K562 (cell line): ENCODE data around the gene PYDC2. TPM values are rescaled to one million over a fixed set of nuclear protein-coding genes. Genes with fewer than 3 reads are reported as not detected.

Experiments used
- ATAC-seq: fragments of 200-7000 bp; cut with Tn5 transposase; 3 replicates; pipeline ENCODE4 v1.9.1; 2020; ENCODE audit warnings: moderate library complexity
- BruUV-seq: library from RNA; stranded (reverse); fragments of 400-500 nt; replicated peaks from 2 replicates; lab custom pipeline; 2021; lab: Mats Ljungman, UMichigan
- CTCF ChIA-PET: fragments of 300-600 bp; formaldehyde crosslinking; extraction: SDS; loops from one replicate; lab custom pipeline; 2021; ENCODE audit warnings: low intra/inter-chr PET ratio; lab: Yijun Ruan, JAX
- POLR2A ChIA-PET: fragments of 300-600, 350-650 bp; sonication (Branson Sonifier 250); formaldehyde crosslinking; extraction: SDS; loops from one replicate; lab custom pipeline; 2021; ENCODE audit warnings: antibody characterized with exemption, inconsistent platforms; lab: Yijun Ruan, JAX
- DNase-seq, 4 experiments: peaks; one replicate each; pipeline versions ENCODE4 v3.0.0 to v3.0.0-alpha.2; 2011 to 2018; ENCODE audit warnings: low spot score in 3 of 4, mixed read lengths in 3 of 4; ENCODE audit errors: extremely low read depth in 1 of 4
- FAIRE-seq: peaks from 2 replicates; lab custom pipeline; 2011; peaks lifted over from hg19 to GRCh38; lab: Jason Lieb, UNC
- H2AFZ ChIP-seq: 2 replicates; pipeline ENCODE4 v1.6.0; 2011; ENCODE audit warnings: low read depth, low read length, control low read depth, inconsistent platforms
- H3K27ac ChIP-seq: fragments of 200-600 bp; 3 replicates; pipeline ENCODE4 v1.8.0; 2011; ENCODE audit warnings: low read depth, mild to moderate bottlenecking, control low read depth, inconsistent platforms, low read length, moderate library complexity, mixed read lengths; ENCODE audit errors: extremely low read depth
- H3K27me3 ChIP-seq, 2 experiments: fragments of 300-600 bp in 1 of 2; 2 replicates in 1 of 2; 3 replicates in 1 of 2; pipeline versions ENCODE4 v1.6.0 to v1.8.0; 2011; ENCODE audit warnings: inconsistent platforms in 2 of 2, low read length in 2 of 2, mild to moderate bottlenecking in 1 of 2, mixed read lengths in 1 of 2, moderate library complexity in 1 of 2; ENCODE audit not compliant: control insufficient read depth in 2 of 2, insufficient read depth in 2 of 2
- H3K36me3 ChIP-seq: fragments of 300-600 bp; 3 replicates; pipeline ENCODE4 v1.8.0; 2011; ENCODE audit warnings: mild to moderate bottlenecking, low read length, inconsistent platforms; ENCODE audit not compliant: control insufficient read depth, insufficient read depth
- H3K4me1 ChIP-seq, 2 experiments: fragments of 200-600 bp in 1 of 2; replicated peaks in 1 of 2; 2 replicates in 1 of 2; 3 replicates in 1 of 2; pipeline versions ENCODE4 v1.5.1 to v1.8.0; 2011; ENCODE audit warnings: inconsistent platforms in 2 of 2, low read length in 2 of 2, mild to moderate bottlenecking in 1 of 2, mixed read lengths in 1 of 2, moderate library complexity in 1 of 2; ENCODE audit not compliant: control insufficient read depth in 2 of 2, insufficient read depth in 2 of 2
- H3K4me2 ChIP-seq: 2 replicates; pipeline ENCODE4 v1.6.1; 2011; ENCODE audit warnings: low read length, control low read depth, inconsistent platforms, mixed read lengths; ENCODE audit not compliant: insufficient read depth
- H3K4me3 ChIP-seq: fragments of 200-600 bp; sonication (generic), shearing (Covaris generic); 2 replicates; pipeline ENCODE4 v1.5.1; 2016; ENCODE audit warnings: control low read depth, inconsistent platforms
- H3K79me2 ChIP-seq: fragments of 200-600 bp; 3 replicates; pipeline ENCODE4 v1.8.0; 2011; ENCODE audit warnings: low read length, inconsistent platforms; ENCODE audit not compliant: control insufficient read depth, insufficient read depth
- H3K9ac ChIP-seq, 2 experiments: 2 replicates each; pipeline versions ENCODE4 v1.6.0 to v1.6.1; 2011; ENCODE audit warnings: low read depth in 2 of 2, low read length in 2 of 2, control low read depth in 1 of 2, inconsistent platforms in 1 of 2, mild to moderate bottlenecking in 1 of 2, mixed read lengths in 1 of 2; ENCODE audit not compliant: insufficient read depth in 1 of 2
- H3K9me1 ChIP-seq: one replicate; pipeline ENCODE4 v1.6.0; 2011; ENCODE audit warnings: inconsistent platforms, mild to moderate bottlenecking, low read length, moderate library complexity; ENCODE audit not compliant: control insufficient read depth, insufficient read depth
- H3K9me3 ChIP-seq: replicated peaks from 2 replicates; pipeline ENCODE4 v1.5.1; 2011; ENCODE audit warnings: low read depth, low read length, inconsistent platforms; ENCODE audit not compliant: control insufficient read depth, insufficient read depth
- H4K20me1 ChIP-seq: replicated peaks from 2 replicates; pipeline ENCODE4 v1.6.1; 2011; ENCODE audit warnings: low read length, inconsistent platforms, mixed read lengths; ENCODE audit not compliant: control insufficient read depth, insufficient read depth
- ATF3 ChIP-seq, 2 experiments: fragments of 450-650 bp in 1 of 2; sonication (generic) in 1 of 2; formaldehyde crosslinking in 1 of 2; IDR thresholded peaks in 1 of 2; conservative IDR thresholded peaks in 1 of 2; 2 replicates each; pipeline versions ENCODE4 v1.6.1 to v1.8.1; 2016 to 2023; ENCODE audit warnings: mild to moderate bottlenecking in 2 of 2, moderate library complexity in 2 of 2, inconsistent platforms in 1 of 2, missing genetic modification reagents in 1 of 2
- FOS ChIP-seq: IDR thresholded peaks from 3 replicates; pipeline ENCODE4 v1.6.1; 2011; ENCODE audit not compliant: insufficient read length; ENCODE audit errors: extremely low read depth
- FOSL1 ChIP-seq: fragments of 200-800 bp; sonication (Bioruptor generic); conservative IDR thresholded peaks from 2 replicates; pipeline ENCODE4 v1.6.1; 2016; ENCODE audit warnings: missing genetic modification characterization, missing compliant biosample characterization
- HDAC1 ChIP-seq, 2 experiments: fragments of 450-650 bp; IDR thresholded peaks; 2 replicates each; pipeline ENCODE4 v1.6.1; 2016 to 2017; ENCODE audit warnings: inconsistent platforms in 1 of 2, mild to moderate bottlenecking in 1 of 2, moderate library complexity in 1 of 2
- JUN ChIP-seq, 2 experiments: sonication (generic) in 1 of 2; formaldehyde crosslinking in 1 of 2; IDR thresholded peaks; 2 replicates each; pipeline versions ENCODE4 v1.6.1 to v1.8.0; 2012 to 2022; ENCODE audit warnings: borderline replicate concordance in 2 of 2, mild to moderate bottlenecking in 2 of 2, improper control_type of control experiment in 1 of 2, low read depth in 1 of 2, low read length in 1 of 2, missing genetic modification reagents in 1 of 2
- NFATC3 ChIP-seq: fragments of 450-650 bp; IDR thresholded peaks from 2 replicates; pipeline ENCODE4 v1.6.1; 2017; ENCODE audit warnings: mild to moderate bottlenecking
- NFE2 ChIP-seq: IDR thresholded peaks from 2 replicates; pipeline ENCODE4 v1.6.1; 2014; ENCODE audit warnings: antibody characterized with exemption, low read depth
- PBX2 ChIP-seq, 2 experiments: IDR thresholded peaks in 1 of 2; conservative IDR thresholded peaks in 1 of 2; 2 replicates each; pipeline ENCODE4 v1.6.1; 2016; ENCODE audit warnings: low read depth in 2 of 2, mild to moderate bottlenecking in 1 of 2, missing compliant biosample characterization in 1 of 2, missing genetic modification characterization in 1 of 2, moderate library complexity in 1 of 2
- SMARCA4 ChIP-seq: fragments of 450-650 bp; IDR thresholded peaks from 2 replicates; pipeline ENCODE4 v1.6.1; 2016
- SMARCE1 ChIP-seq: fragments of 450-650 bp; IDR thresholded peaks from 2 replicates; pipeline ENCODE4 v1.7.1; 2016; ENCODE audit warnings: mild to moderate bottlenecking
- UBTF ChIP-seq, 2 experiments: IDR thresholded peaks; 2 replicates each; pipeline ENCODE4 v1.6.1; 2012; ENCODE audit warnings: improper control_type of control experiment in 2 of 2, low read depth in 2 of 2, low read length in 2 of 2, borderline replicate concordance in 1 of 2
- ZBTB34 ChIP-seq: fragments of 250-450 bp; sonication (Bioruptor Pico); IDR thresholded peaks from 2 replicates; pipeline ENCODE4 v1.8.0; 2021; ENCODE audit warnings: mild to moderate bottlenecking, moderate library complexity
- WGBS: fragments of 100-300 bp; shearing (Covaris generic); methylation state at CpG from one replicate; pipeline ENCODE4 v1.1.6; 2016; ENCODE audit warnings: low coverage, mixed read lengths; ENCODE audit not compliant: insufficient coverage; ENCODE audit errors: missing lambda C conversion rate; 5-methylcytosine and 5-hydroxymethylcytosine counted together
- in situ Hi-C: fragments of 300-500 bp; cut with MboI; formaldehyde crosslinking; loops from 4 replicates; pipeline ENCODE4 v1.15.0; 2018; ENCODE audit warnings: inconsistent platforms, mixed read lengths
- intact Hi-C: fragments of 100-400 bp; cut with micrococcal nuclease; formaldehyde crosslinking; loops from 2 replicates; pipeline ENCODE4 v1.14.2; 2022
- polyA plus RNA-seq, 8 experiments: library from polyadenylated mRNA; depleted of rRNA in 4 of 8; stranded (reverse) in 5 of 8; unstranded in 3 of 8; fragments of >200 nt; fragmentation: Nextera tagmentation in 2 of 8; fragmentation: Illumina TruSeq in 1 of 8; extraction: Ambion mirVana in 2 of 8; extraction: Trizol in 1 of 8; gene quantifications; 2 replicates each; pipeline versions ENCODE4 v1.2.1 to v1.2.3, GENCODE V29; 2011 to 2014; ENCODE audit warnings: inconsistent platforms in 1 of 8, missing spikeins in 1 of 8
- total RNA-seq, 7 experiments: library from RNA; depleted of rRNA in 6 of 7; stranded (reverse); fragments of >200 nt in 6 of 7; fragmentation: Illumina TruSeq in 2 of 7; extraction: Trizol in 2 of 7; gene quantifications; 2 replicates each; pipeline versions ENCODE4 v1.2.1 to v1.2.3, GENCODE V29; 2011 to 2021; ENCODE audit warnings: low replicate concordance in 1 of 7

Gene PYDC2
- total and polyA plus RNA-seq, 9 of the 15 experiments (the other 6 are each of a cell fraction or from before 2014, with no cell fraction given) = 4.0 to 7.6 (median 5.1) TPM; not detected in 5

- H3K27me3 ChIP-seq = no peaks in the 10 kb centered on the region
- no peaks in the 10 kb centered on the region for H3K9me1 ChIP-seq
- peaks cover 15% of the 10 kb centered on the region; the same call in 2 of the 3 replicates for H3K36me3 ChIP-seq
- no peak overlapping the region for H3K4me3 ChIP-seq
- H4K20me1 ChIP-seq = no peaks in the 10 kb centered on the region
- H3K9ac ChIP-seq = no peak overlapping the region
- intact Hi-C loops = no loop called here
- in situ Hi-C loops = no loop called here
- no peak overlapping the region for H2AFZ ChIP-seq
- DNase-seq (no peak), FAIRE-seq (no peak), ATAC-seq (0 out of 3 replicates have a peak, but pooled peaks have one; percentile 34)
- ChIA-PET CTCF (no interaction called here), POLR2A (no interaction called here)
- peaks cover 65% of the 10 kb centered on the region for H3K79me2 ChIP-seq
- H3K27ac ChIP-seq = no peak overlapping the region
- H3K4me1 ChIP-seq = peaks cover 0 to 18% of the 10 kb centered on the region in 2 experiments; a peak in 3 of 5 replicates
- 65% methylated on average over 4 of the region's 4 CpGs for WGBS
- no TSS peak for BruUV-seq
- H3K4me2 ChIP-seq = no peak overlapping the region
- no peaks in the 10 kb centered on the region for H3K9me3 ChIP-seq
- TF ChIP-seq ATF3 (IDR thresholded peaks at IDR 0.05) (peak; percentile 65), ATF3 (CRISPR knock-in tag; conservative IDR thresholded peaks at IDR 0.05) (no peak), NFATC3 (peak; percentile 65; the same call in 1 of the 2 replicates), HDAC1 (IDR thresholded peaks at IDR 0.05) (no peak), FOSL1 (tag) (peak; percentile 87), NFE2 (0 out of 2 replicates have a peak, but pooled peaks have one; percentile 28), SMARCE1 (peak; percentile 72), JUN (IDR thresholded peaks at IDR 0.05; ENCODE audit: borderline replicate concordance, low read depth, low read length) (peak; percentile 51; the same call in 1 of the 2 replicates), JUN (CRISPR knock-in tag; IDR thresholded peaks at IDR 0.05; ENCODE audit: borderline replicate concordance) (no peak), SMARCA4 (peak; percentile 80), UBTF (IDR thresholded peaks at IDR 0.05; ENCODE audit: borderline replicate concordance in 1 of 2, low read depth in 2 of 2, low read length in 2 of 2) (no peak), PBX2 (CRISPR knock-in tag; IDR thresholded peaks at IDR 0.05; ENCODE audit: low read depth) (no peak), PBX2 (tag; conservative IDR thresholded peaks at IDR 0.05; ENCODE audit: low read depth) (0 out of 2 replicates have a peak, but pooled peaks have one; percentile 12), FOS (peak; percentile 17), ZBTB34 (no peak)
Observed at GRCh38 chr3:191476066-191476772, 15.3 kb downstream of the PYDC2 start.
